D721Med (cell line): ENCODE data around the gene SSTR3.
"Not testable (repeated sequence)": the region's sequence is repeated elsewhere in the genome, so short reads cannot be mapped to it uniquely, and the experiment has no call there.

Experiments used
- DNase-seq: peaks from one replicate; pipeline ENCODE4 v3.0.0; 2011; ENCODE audit warnings: low spot score; ENCODE audit not compliant: insufficient read length
- FAIRE-seq: peaks from 2 replicates; lab custom pipeline; 2011; peaks lifted over from hg19 to GRCh38; lab: Jason Lieb, UNC
- TF ChIP-seq, protein P1 (sequence below): IDR thresholded peaks from 2 replicates; pipeline ENCODE4 v1.5.1; 2012; ENCODE audit warnings: mild to moderate bottlenecking, control low read depth; ENCODE audit not compliant: insufficient read depth; ENCODE audit errors: missing control alignments

The SSTR3 gene

DNA sequence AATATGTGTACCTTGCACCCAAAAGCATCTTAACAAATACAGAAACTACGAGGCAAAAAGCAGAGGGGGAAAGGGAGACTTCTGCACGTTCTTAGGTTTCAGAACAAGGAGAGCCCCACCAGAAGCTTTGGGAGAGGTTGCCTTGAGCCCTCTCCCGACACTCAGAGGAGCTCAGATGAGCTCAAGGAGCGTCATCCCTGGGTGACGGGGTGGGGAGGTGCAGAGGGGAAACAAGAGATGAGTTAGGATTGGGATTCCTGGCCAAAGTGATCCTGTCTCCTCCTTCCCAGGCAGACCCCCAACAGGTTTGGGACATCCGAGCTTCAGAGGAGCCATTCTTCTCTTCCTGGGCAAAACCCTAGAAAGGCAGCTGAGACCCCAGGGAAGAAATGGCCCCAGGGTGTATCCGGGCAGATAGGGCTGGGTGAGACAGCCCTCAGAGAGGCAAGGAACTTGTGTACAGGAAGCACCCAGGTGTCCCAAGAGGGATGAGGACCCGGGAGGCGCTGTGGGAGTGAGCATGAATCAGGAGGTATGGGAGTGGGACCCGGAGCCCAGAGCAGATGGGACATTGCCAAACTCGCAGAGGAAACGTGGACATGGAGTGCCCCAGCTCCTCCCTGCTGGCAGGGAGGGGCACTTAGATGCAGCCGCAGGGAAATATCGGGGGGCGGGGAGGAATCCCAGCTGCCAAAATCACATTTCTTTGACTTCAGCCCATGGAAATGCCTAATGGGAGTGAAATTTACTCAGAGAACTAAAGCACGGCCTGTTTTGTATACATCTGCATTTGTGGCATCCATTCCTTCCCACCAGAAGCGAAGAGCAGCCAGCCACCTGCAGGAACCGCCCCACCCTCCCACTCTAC is 36.6 kb downstream of the SSTR3 start:
- no peak for FAIRE-seq
- no peak for DNase-seq
- TF ChIP-seq, protein P1, sequence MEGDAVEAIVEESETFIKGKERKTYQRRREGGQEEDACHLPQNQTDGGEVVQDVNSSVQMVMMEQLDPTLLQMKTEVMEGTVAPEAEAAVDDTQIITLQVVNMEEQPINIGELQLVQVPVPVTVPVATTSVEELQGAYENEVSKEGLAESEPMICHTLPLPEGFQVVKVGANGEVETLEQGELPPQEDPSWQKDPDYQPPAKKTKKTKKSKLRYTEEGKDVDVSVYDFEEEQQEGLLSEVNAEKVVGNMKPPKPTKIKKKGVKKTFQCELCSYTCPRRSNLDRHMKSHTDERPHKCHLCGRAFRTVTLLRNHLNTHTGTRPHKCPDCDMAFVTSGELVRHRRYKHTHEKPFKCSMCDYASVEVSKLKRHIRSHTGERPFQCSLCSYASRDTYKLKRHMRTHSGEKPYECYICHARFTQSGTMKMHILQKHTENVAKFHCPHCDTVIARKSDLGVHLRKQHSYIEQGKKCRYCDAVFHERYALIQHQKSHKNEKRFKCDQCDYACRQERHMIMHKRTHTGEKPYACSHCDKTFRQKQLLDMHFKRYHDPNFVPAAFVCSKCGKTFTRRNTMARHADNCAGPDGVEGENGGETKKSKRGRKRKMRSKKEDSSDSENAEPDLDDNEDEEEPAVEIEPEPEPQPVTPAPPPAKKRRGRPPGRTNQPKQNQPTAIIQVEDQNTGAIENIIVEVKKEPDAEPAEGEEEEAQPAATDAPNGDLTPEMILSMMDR = no peak

- TF ChIP-seq, protein P1 = no peak
- DNase-seq (no peak), FAIRE-seq (no peak)
These were observed 37.3 kb downstream of the SSTR3 start for GRCh38 chr22:37174964-37175363.

GRCh38 chr22:37173709-37174108 is 38.6 kb downstream of the SSTR3 start:
- DNase-seq (no peak), FAIRE-seq (no peak)
- TF ChIP-seq, protein P1 = no peak

GRCh38 chr22:37172266-37173245 is 39.7 kb downstream of the SSTR3 start:
- DNase-seq = no peak
- no peak for FAIRE-seq
- TF ChIP-seq, protein P1 = no peak

- no peak for DNase-seq
- TF ChIP-seq, protein P1 = no peak
- FAIRE-seq = no peak
These were observed 40.6 kb downstream of the SSTR3 start for GRCh38 chr22:37171662-37172061.

DNA sequence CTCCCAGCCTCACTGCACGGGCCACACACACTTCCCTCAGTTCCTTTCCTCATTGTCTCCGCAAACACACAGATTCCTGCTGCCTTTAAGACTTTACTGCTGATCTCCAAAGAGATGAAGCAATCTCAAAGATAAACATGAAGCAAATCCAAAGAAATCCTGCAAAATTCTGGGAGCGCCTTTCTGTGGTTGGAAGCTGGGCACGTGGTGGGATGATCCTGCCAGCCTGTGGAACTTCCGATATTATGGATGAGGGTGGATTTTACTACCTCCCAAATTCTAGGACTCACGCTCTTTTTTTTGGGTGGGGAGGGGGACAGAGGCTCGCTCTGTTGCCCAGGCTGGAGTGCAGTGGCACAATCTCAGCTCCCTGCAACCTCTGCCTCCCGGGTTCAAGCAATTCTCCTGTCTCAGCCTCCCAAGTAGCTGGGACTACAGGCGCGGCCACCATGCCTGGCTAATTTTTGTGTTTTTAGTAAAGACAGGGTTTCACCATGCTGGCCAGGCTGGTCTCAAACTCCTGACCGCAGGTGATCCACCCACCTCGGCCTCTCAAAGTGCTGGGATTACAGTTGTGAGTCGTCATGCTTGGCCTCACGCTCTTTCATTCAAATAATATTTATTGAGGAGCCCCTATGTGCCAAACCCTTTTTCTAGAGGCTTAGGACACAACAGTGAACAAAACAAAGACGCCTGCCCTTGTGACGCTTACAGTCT is 41.4 kb downstream of the SSTR3 start:
- not testable (repeated sequence) for FAIRE-seq, DNase-seq
